Upper lobe of left lung (tissue), 4 donors: Measurements from ENCODE around the gene IFNA13.

Experiments
- EP300 ChIP-seq, 4 donors: sonication (generic); formaldehyde crosslinking; IDR thresholded peaks; one replicate each; pipeline ENCODE4 v1.5.1; 2017; ENCODE audit warnings: antibody characterized with exemption in 4 of 4, control low read depth in 2 of 4
- POLR2A ChIP-seq, 4 donors: fragments of 450-650 bp; IDR thresholded peaks; one replicate each; pipeline ENCODE4 v1.5.1; 2016 to 2017; ENCODE audit warnings: antibody characterized with exemption in 4 of 4, mild to moderate bottlenecking in 2 of 4
- POLR2AphosphoS5 ChIP-seq, 2 donors: sonication (generic); formaldehyde crosslinking; IDR thresholded peaks; one replicate each; pipeline ENCODE4 v1.5.1; 2017; ENCODE audit warnings: antibody characterized with exemption in 2 of 2
- TF ChIP-seq, protein P1 (sequence below), 6 experiments: fragments of 450-650 bp in 4 of 6; fragments of 200-600 bp in 2 of 6; sonication (generic) in 2 of 6; IDR thresholded peaks; one replicate each; pipeline ENCODE4 v1.5.1; 2016 to 2019; ENCODE audit warnings: antibody characterized with exemption in 6 of 6

DNA sequence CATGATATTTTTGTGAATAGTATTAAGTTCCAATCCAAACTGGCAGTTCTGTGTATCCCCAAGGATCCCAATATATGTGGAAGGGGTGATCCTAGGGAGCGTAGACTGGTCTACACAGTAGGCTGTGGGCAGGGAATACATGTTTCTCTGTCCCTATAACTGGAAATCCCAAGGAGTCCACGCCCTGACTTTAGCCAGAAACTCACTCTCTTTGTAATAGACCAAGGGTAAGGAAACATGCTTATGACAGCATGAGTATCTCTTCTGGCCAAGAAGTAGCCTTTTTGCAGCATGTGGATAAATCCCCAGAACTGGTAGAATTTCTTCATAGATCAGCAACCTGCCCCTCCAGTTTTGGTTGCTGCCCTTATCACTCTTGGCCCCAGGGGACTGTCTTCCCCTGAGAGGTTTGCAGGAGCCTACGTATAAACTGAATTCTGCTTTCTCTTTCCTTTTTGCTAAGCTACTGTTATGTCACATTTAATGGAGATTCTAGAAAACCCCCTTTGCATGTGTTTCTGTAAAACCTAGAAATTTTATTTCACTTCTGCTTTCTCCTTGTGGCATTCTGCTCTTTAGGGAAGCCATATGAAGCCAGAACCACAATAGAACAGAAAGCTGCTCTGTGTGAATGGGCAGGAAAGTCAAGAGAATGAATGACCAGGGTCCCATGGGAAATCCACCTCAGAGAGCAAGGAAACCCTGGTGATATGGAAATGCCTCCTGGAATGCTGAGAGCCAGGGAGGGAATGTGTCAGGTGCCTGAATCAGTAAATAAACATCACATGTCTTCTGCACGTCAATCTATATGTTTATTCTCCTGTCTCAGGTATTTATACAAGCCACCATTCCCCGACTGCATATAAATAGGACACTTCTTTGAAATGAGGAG, 13.8 kb upstream of the IFNA13 start:
- TF ChIP-seq, protein P1, sequence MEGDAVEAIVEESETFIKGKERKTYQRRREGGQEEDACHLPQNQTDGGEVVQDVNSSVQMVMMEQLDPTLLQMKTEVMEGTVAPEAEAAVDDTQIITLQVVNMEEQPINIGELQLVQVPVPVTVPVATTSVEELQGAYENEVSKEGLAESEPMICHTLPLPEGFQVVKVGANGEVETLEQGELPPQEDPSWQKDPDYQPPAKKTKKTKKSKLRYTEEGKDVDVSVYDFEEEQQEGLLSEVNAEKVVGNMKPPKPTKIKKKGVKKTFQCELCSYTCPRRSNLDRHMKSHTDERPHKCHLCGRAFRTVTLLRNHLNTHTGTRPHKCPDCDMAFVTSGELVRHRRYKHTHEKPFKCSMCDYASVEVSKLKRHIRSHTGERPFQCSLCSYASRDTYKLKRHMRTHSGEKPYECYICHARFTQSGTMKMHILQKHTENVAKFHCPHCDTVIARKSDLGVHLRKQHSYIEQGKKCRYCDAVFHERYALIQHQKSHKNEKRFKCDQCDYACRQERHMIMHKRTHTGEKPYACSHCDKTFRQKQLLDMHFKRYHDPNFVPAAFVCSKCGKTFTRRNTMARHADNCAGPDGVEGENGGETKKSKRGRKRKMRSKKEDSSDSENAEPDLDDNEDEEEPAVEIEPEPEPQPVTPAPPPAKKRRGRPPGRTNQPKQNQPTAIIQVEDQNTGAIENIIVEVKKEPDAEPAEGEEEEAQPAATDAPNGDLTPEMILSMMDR (IDR thresholded peaks at IDR 0.05): no peak
- no peak for TF ChIP-seq POLR2AphosphoS5 (IDR thresholded peaks at IDR 0.05)
- no peak for TF ChIP-seq POLR2A (IDR thresholded peaks at IDR 0.05)
- TF ChIP-seq EP300 (IDR thresholded peaks at IDR 0.05): no peak
